ENCODE measurements around the gene HMGCS2. TPM values are rescaled to one million over a fixed set of nuclear protein-coding genes. Genes with fewer than 3 reads are reported as not detected.

HMGCS2 gene
- total RNA-seq, 1 experiment from 2014 or later, result 10.2 TPM

DNA sequence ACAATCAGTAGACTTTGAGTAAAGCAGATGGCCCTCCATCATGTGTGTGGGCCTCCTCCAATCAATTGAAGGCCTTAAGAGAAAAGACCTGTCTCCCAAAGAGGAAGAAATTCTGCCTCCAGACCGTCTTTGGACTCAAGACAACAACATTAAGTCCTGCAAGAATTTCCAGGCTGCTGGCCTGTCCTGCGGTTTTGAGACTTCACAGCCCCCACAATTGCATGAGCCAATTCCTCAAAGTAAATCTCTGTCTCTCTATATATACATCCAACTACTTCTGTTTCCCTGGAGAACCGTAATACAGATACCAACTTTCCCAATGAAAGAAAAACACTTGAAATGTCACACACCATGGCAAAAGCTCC is 26.2 kb upstream of the HMGCS2 start:
- Mint-ChIP-seq H3K4me1 (ENCODE audit: low read depth, unreplicated experiment) (peaks cover 23% of the 10 kb centered on the region), H3K27ac (ENCODE audit: unreplicated experiment) (no peak overlapping the region), H3K4me3 (ENCODE audit: unreplicated experiment) (no peak overlapping the region), H3K9me3 (ENCODE audit: unreplicated experiment) (no peaks in the 10 kb centered on the region), H3K36me3 (ENCODE audit: insufficient read depth, unreplicated experiment) (no peaks in the 10 kb centered on the region), H3K27me3 (ENCODE audit: insufficient read depth, unreplicated experiment) (no peaks in the 10 kb centered on the region)
- Histone ChIP-seq H3K27me3 (replicated peaks; ENCODE audit: control insufficient read depth, insufficient read depth, low read length) (no peaks in the 10 kb centered on the region), H3K4me3 (ENCODE audit: low read depth, low read length) (no peak overlapping the region), H3K36me3 (ENCODE audit: control insufficient read depth, insufficient read depth, low read length) (no peaks in the 10 kb centered on the region; the same call in 1 of the 2 replicates), H3K4me1 (peaks cover 33% of the 10 kb centered on the region), H3K9me3 (no peaks in the 10 kb centered on the region)
- DNase-seq, result no peak
- ChIA-PET CTCF (no interaction called here), POLR2A (no interaction called here)
- BruUV-seq (replicated peaks), result no TSS peak
- intact Hi-C loops (cut with micrococcal nuclease; ENCODE audit: unreplicated experiment), result no loop called here
- no peak for TF ChIP-seq CTCF (IDR thresholded peaks at IDR 0.05; ENCODE audit: insufficient read depth in 1 of 2, low read depth in 1 of 2, low read length in 1 of 2, severe bottlenecking in 1 of 2, unreplicated experiment in 1 of 2)

- ChIA-PET POLR2A (no interaction called here), CTCF (no interaction called here)
- no peak for TF ChIP-seq CTCF (IDR thresholded peaks at IDR 0.05; ENCODE audit: insufficient read depth in 1 of 2, low read depth in 1 of 2, low read length in 1 of 2, severe bottlenecking in 1 of 2, unreplicated experiment in 1 of 2)
- intact Hi-C loops (cut with micrococcal nuclease; ENCODE audit: unreplicated experiment), result no loop called here
- Mint-ChIP-seq H3K27me3 (ENCODE audit: insufficient read depth, unreplicated experiment) (no peaks in the 10 kb centered on the region), H3K9me3 (ENCODE audit: unreplicated experiment) (no peaks in the 10 kb centered on the region), H3K36me3 (ENCODE audit: insufficient read depth, unreplicated experiment) (no peaks in the 10 kb centered on the region), H3K4me1 (ENCODE audit: low read depth, unreplicated experiment) (peaks cover 23% of the 10 kb centered on the region), H3K4me3 (ENCODE audit: unreplicated experiment) (no peak overlapping the region), H3K27ac (ENCODE audit: unreplicated experiment) (no peak overlapping the region)
- DNase-seq, result no peak
- no TSS peak for BruUV-seq (replicated peaks)
- no peak overlapping the region for H3K4me3 ChIP-seq (ENCODE audit: low read depth, low read length)
- H3K9me3 ChIP-seq, result no peaks in the 10 kb centered on the region
- no peaks in the 10 kb centered on the region; the same call in 1 of the 2 replicates for H3K36me3 ChIP-seq (ENCODE audit: control insufficient read depth, insufficient read depth, low read length)
- H3K4me1 ChIP-seq, result peaks cover 33% of the 10 kb centered on the region
- H3K27me3 ChIP-seq (replicated peaks; ENCODE audit: control insufficient read depth, insufficient read depth, low read length), result no peaks in the 10 kb centered on the region
Measured at GRCh38 chr1:119794230-119794875, 25.6 kb upstream of the HMGCS2 start.

GRCh38 chr1:119791377-119791776 is 22.7 kb upstream of the HMGCS2 start:
- Mint-ChIP-seq H3K4me3 (ENCODE audit: unreplicated experiment) (no peak overlapping the region), H3K9me3 (ENCODE audit: unreplicated experiment) (no peaks in the 10 kb centered on the region), H3K27ac (ENCODE audit: unreplicated experiment) (peak overlapping the region; percentile 92), H3K27me3 (ENCODE audit: insufficient read depth, unreplicated experiment) (no peaks in the 10 kb centered on the region), H3K36me3 (ENCODE audit: insufficient read depth, unreplicated experiment) (no peaks in the 10 kb centered on the region), H3K4me1 (ENCODE audit: low read depth, unreplicated experiment) (peaks cover 24% of the 10 kb centered on the region)
- no peaks in the 10 kb centered on the region for H3K9me3 ChIP-seq
- POLR2A ChIA-PET, result interaction anchor here (1.0 kb wide), 1 partner anchor 15 kb away, joined by 3 read pairs; no protein-coding TSS in a partner anchor
- no TSS peak for BruUV-seq (replicated peaks)
- peaks cover 32% of the 10 kb centered on the region for H3K4me1 ChIP-seq
- no peaks in the 10 kb centered on the region for H3K27me3 ChIP-seq (replicated peaks; ENCODE audit: control insufficient read depth, insufficient read depth, low read length)
- intact Hi-C loops (cut with micrococcal nuclease; ENCODE audit: unreplicated experiment), result loop anchor here (2.0 kb wide), 1 partner anchor 25 kb away; no protein-coding TSS in a partner anchor
- no peak overlapping the region for H3K4me3 ChIP-seq (ENCODE audit: low read depth, low read length)
- H3K36me3 ChIP-seq (ENCODE audit: control insufficient read depth, insufficient read depth, low read length), result no peaks in the 10 kb centered on the region; the same call in 1 of the 2 replicates
- TF ChIP-seq CTCF (IDR thresholded peaks at IDR 0.05; ENCODE audit: insufficient read depth in 1 of 2, low read depth in 1 of 2, low read length in 1 of 2, severe bottlenecking in 1 of 2, unreplicated experiment in 1 of 2), result no peak
- CTCF ChIA-PET, result no interaction called here
- no peak for DNase-seq

All from Caco-2 (cell line).